SK-N-MC (cell line): ENCODE results near the gene FLNC.

Experiments used
- DNase-seq: peaks from one replicate; pipeline ENCODE4 v3.0.0-alpha.2; 2011; ENCODE audit warnings: low read depth, low spot score
- H3K27ac ChIP-seq: fragments of 200-600 bp; sonication (generic); 2 replicates; pipeline ENCODE4 v1.5.1; 2016; ENCODE audit warnings: mixed run types
- H3K36me3 ChIP-seq: fragments of 200-600 bp; sonication (generic); 2 replicates; pipeline ENCODE4 v1.6.1; 2017; ENCODE audit warnings: antibody characterized with exemption, low read length, mixed read lengths; ENCODE audit not compliant: insufficient read depth
- H3K4me3 ChIP-seq: fragments of 200-600 bp; sonication (generic); 2 replicates; pipeline ENCODE4 v1.5.1; 2016
- H3K9ac ChIP-seq: fragments of 200-600 bp; sonication (generic); 2 replicates; pipeline ENCODE4 v1.8.0; 2017; ENCODE audit warnings: mixed run types, mixed read lengths; ENCODE audit not compliant: insufficient read length
- H3K9me3 ChIP-seq: fragments of 200-600 bp; sonication (generic); 2 replicates; pipeline ENCODE4 v1.6.1; 2017; ENCODE audit warnings: low read depth, mild to moderate bottlenecking, antibody characterized with exemption, low read length, moderate library complexity, mixed read lengths
- EZH2 ChIP-seq: fragments of 200-600 bp; sonication (generic); IDR thresholded peaks from one replicate; pipeline ENCODE4 v1.6.1; 2017; ENCODE audit warnings: antibody characterized with exemption
- FOXP2 ChIP-seq: optimal IDR thresholded peaks from 2 replicates; pipeline ENCODE3; 2011; ENCODE audit warnings: mild to moderate bottlenecking, moderate library complexity; ENCODE audit not compliant: insufficient read depth; ENCODE audit errors: extremely low read length, control extremely low read depth
- POLR2AphosphoS5 ChIP-seq: IDR thresholded peaks from 2 replicates; pipeline ENCODE4 v1.6.1; 2012; ENCODE audit warnings: mild to moderate bottlenecking, low read depth, low read length, borderline replicate concordance

Gene FLNC

DNA sequence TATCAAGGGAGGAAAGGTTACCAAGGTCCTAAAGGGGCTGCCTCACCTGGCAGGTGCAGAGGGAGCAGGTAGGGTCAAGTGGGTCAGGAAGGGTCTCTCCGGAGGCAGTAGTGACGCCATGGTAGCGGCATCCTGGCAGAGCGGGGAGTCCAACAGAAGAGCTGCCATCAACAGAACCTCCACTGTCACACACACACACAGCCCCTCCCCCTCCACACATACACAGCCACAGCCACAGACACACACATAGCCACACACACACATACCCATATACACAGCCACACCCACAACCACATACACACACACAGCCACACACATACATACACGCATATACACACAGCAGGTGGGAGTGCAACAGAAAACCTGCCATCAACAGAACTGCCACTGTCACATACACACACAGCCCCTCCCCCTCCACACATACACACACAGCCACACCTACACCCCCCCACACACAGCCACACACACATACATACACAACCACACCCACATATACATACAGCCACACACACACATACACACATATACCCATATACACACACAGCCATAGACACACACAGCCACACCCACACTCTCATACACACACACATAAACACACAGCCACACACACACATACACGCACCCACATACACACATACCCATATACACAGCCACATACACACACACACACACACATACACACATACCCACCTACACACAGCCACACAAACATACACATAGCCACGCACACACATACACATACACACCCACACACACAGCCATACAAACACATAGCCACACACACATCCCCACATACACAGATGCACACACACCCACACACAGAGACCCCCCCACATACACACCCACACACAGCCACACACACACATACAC, 57.2 kb downstream of the FLNC start:
- H3K9ac ChIP-seq: no peak overlapping the region
- DNase-seq: no peak

DNA sequence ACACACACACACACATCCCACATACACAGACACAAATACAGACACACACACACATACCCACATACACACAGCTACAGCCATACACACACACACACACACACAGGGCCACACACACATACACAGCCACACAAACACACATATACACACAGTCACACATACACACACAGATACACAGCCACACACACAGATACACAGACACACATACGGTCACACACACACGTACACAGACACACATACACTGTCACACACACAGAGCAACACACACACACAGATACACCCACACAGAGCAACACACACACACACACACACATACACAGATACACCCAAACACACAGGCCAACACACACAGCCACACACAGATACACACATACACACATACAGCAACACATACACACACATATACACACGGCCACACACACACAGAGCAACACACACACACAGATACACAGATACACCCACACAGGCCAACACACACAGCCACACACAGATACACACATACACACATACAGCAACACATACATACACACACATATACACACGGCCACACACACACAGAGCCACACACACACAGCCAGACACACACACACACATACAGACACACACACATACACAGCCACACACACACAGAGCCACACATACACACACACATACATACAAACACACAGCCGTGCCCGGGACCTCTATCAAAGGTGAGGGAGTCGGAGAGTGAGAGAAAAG, 58.0 kb downstream of the FLNC start:
- no peaks in the 10 kb centered on the region for H3K36me3 ChIP-seq
- H3K9me3 ChIP-seq: no peaks in the 10 kb centered on the region
- DNase-seq: no peak
- H3K4me3 ChIP-seq: no peak overlapping the region
- H3K9ac ChIP-seq: no peak overlapping the region
- H3K27ac ChIP-seq: no peak overlapping the region
- TF ChIP-seq EZH2: no peak
- TF ChIP-seq FOXP2: no peak
- no peak for TF ChIP-seq POLR2AphosphoS5

More for the DNA sequence above, 57.2 kb downstream of the FLNC start:
- Histone ChIP-seq H3K4me3 (no peak overlapping the region), H3K27ac (no peak overlapping the region), H3K9me3 (no peaks in the 10 kb centered on the region), H3K36me3 (no peaks in the 10 kb centered on the region)
- TF ChIP-seq EZH2 (no peak), POLR2AphosphoS5 (no peak), FOXP2 (no peak)

DNA sequence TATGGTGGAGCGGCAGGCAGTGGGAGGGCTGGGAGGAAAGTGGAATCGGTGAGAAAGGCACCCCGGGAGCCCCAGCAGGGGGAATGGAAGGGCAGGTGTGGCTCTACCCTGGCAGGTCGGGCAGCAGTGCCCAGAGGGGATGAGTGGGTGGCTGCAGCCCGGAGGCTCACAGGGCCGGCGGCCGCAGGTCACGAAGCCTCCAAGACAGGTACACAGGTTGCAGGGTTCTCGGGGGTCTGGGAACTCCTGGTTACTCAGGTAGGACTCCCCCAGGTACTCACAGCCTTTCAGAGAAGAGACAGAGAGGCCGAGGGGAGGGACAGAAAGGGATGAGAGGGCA, 58.5 kb downstream of the FLNC start:
- H3K9me3 ChIP-seq: no peaks in the 10 kb centered on the region
- TF ChIP-seq EZH2: no peak
- no peak for TF ChIP-seq FOXP2
- TF ChIP-seq POLR2AphosphoS5: no peak
- H3K27ac ChIP-seq: no peak overlapping the region
- no peaks in the 10 kb centered on the region for H3K36me3 ChIP-seq
- DNase-seq: no peak
- no peak overlapping the region for H3K4me3 ChIP-seq
- no peak overlapping the region for H3K9ac ChIP-seq

DNA sequence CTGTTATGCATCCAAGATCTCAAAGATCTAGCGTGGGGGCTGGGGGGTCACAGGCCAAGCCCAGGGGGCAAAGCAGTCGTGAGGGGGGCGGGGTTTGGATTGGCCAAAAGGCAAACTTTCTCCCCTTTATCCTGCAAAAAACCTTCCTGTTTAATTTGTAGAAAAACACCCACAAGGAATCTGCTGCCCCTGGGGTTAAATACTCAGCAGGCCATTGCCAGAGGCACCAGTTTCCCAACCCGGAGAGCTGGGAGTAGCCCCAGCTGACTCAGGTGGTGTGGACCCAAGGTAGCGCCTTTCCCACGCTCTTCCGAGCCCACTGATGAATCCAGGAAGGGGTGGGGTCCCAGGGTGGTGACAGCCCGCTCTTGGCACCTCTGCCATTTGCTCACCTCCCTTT, 58.9 kb downstream of the FLNC start:
- Histone ChIP-seq H3K9me3 (no peaks in the 10 kb centered on the region), H3K4me3 (no peak overlapping the region), H3K36me3 (no peaks in the 10 kb centered on the region), H3K9ac (no peak overlapping the region), H3K27ac (no peak overlapping the region)
- no peak for DNase-seq
- no peak for TF ChIP-seq POLR2AphosphoS5
- no peak for TF ChIP-seq EZH2
- TF ChIP-seq FOXP2: no peak

DNA sequence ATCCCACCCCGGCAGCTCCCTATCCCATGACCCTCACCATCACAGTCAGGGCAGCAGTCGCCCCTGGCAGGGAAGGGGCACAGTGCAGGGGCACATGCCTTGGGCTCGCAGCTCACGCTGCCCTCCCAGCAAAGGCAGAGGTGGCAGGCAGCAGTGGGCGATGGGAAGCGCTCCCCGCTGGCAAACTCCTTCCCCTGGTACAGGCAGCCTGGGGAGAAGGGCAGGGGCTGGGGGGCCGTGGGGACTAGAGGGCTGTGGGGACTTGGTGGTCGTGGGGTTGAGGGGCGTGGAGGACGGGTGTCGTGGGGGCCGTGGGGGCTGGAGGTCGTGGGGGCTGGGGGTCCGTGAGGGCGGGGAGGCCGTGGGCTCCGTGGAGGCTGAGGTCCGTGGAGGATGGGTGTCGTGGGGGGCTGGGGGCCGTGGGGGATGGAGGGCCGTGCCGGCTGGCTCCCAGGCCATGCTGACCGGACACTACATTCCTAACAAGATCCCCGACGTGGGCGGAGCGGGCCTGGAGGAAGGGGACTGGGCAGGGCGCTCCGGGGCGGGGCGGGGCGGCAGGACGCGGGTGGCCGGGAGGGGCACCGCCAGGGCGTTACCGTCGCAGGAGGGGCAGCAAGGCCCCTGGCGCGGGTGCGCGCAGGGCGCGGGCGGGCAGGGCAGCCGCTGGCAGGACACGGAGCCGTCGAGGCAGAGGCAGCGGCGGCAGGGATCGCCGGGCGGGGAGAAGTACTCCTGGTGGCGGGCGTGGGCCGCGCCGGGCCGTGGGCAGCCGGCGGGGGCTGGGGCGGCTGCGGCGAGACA, 60.3 kb downstream of the FLNC start:
- no peak for DNase-seq
- no peak for TF ChIP-seq FOXP2
- no peak for TF ChIP-seq POLR2AphosphoS5
- no peak for TF ChIP-seq EZH2
- no peak overlapping the region for H3K27ac ChIP-seq
- no peaks in the 10 kb centered on the region for H3K9me3 ChIP-seq
- no peak overlapping the region for H3K4me3 ChIP-seq
- no peaks in the 10 kb centered on the region for H3K36me3 ChIP-seq
- H3K9ac ChIP-seq: no peak overlapping the region

DNA sequence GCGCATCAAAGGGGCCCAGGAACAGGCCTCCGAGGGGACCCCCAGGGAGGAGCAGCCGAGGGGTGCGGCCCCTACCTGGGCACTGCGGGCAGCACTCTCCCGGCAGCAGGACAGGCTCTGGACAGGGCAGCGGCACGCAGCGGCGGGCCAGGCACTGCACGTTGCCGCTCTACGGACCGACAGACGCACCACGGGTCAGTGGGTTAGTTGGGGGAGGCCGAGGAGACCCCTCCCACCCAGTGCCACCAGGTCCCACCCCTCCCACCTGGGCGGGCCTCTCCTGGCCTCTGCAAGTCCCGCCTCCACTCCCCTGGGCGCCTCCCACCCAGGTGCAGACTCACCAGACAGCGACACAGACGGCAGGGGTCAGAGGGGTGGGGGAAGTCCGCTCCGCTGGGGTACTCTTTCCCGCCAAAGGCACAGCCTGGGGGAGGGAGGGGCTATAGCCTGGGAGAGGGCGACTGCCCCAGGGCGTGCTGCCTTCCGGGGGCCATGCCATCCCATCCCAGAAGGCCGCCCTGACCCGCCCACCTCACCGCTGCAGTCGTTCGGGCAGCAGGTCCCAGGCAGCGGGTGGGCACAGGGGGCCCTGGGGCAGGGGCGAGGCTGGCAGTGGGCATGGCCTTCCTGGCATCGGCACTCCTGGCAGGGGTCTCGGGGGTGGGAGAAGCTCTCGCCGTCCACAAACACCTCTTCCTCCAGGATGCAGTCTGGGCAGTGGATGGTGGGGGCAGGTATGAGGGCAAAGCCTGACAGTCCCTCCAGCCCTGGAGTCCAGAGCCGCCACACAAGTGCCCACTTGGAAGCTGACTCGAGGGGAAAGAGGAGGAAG, 61.1 kb downstream of the FLNC start:
- no peak for TF ChIP-seq POLR2AphosphoS5
- no peak for TF ChIP-seq FOXP2
- TF ChIP-seq EZH2: no peak
- no peak for DNase-seq
- Histone ChIP-seq H3K9ac (no peak overlapping the region), H3K36me3 (no peaks in the 10 kb centered on the region), H3K27ac (no peak overlapping the region), H3K9me3 (no peaks in the 10 kb centered on the region), H3K4me3 (no peak overlapping the region)

DNA sequence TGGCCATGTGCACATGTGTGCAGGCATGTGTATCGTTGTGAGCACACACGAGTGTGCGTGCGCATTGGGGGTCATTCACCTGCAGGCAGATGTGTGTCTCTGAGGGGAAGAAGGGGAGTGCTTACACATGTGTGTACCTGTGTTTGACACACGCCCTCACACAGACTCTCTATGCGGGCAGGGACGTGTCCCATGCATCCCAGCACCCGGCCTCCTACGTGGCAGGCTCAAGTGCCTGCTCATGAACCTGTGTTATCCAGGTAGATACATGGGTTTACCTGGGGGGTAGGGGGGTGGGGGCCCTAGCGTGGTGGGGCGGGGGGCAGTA, 61.7 kb downstream of the FLNC start:
- Histone ChIP-seq H3K4me3 (no peak overlapping the region), H3K36me3 (no peaks in the 10 kb centered on the region), H3K9me3 (no peaks in the 10 kb centered on the region), H3K27ac (no peak overlapping the region), H3K9ac (no peak overlapping the region)
- TF ChIP-seq EZH2: no peak
- no peak for TF ChIP-seq FOXP2
- TF ChIP-seq POLR2AphosphoS5: no peak
- no peak for DNase-seq
